HL-60 (cell line): ENCODE data around the gene AFF3.
"Not testable (repeated sequence)": the region's sequence is repeated elsewhere in the genome, so short reads cannot be mapped to it uniquely, and the experiment has no call there.

Experiments
- DNase-seq, 2 experiments: peaks; one replicate each; pipeline ENCODE4 v3.0.0-alpha.2; 2010 to 2020; ENCODE audit warnings: low read depth in 1 of 2, low spot score in 1 of 2
- H3K27ac ChIP-seq: fragments of 250-450 bp; sonication (Bioruptor Pico); replicated peaks from 2 replicates; pipeline ENCODE4 v1.5.1; 2020; ENCODE audit warnings: mild to moderate bottlenecking, moderate library complexity
- H3K27me3 ChIP-seq: fragments of 250-450 bp; sonication (Bioruptor Pico); 2 replicates; pipeline ENCODE4 v1.5.1; 2021; ENCODE audit warnings: mild to moderate bottlenecking, moderate library complexity; ENCODE audit not compliant: insufficient read depth, poor library complexity, severe bottlenecking
- H3K4me3 ChIP-seq: replicated peaks from 2 replicates; pipeline ENCODE4 v1.5.1; 2011; ENCODE audit warnings: mild to moderate bottlenecking, control low read depth, low read length; ENCODE audit not compliant: insufficient read depth
- CTCF ChIP-seq: IDR thresholded peaks from one replicate; pipeline ENCODE4 v1.5.1; 2011; ENCODE audit warnings: low read length, control low read depth, inconsistent platforms; ENCODE audit not compliant: insufficient read depth
- GABPA ChIP-seq: IDR thresholded peaks from 2 replicates; pipeline ENCODE4 v1.6.1; 2012; ENCODE audit warnings: low read depth
- POLR2AphosphoS5 ChIP-seq: IDR thresholded peaks from 2 replicates; pipeline ENCODE4 v1.6.1; 2012; ENCODE audit warnings: low read depth
- REST ChIP-seq: IDR thresholded peaks from 2 replicates; pipeline ENCODE4 v1.6.1; 2012; ENCODE audit warnings: low read depth; ENCODE audit not compliant: insufficient replicate concordance
- SPI1 ChIP-seq: IDR thresholded peaks from 2 replicates; pipeline ENCODE4 v1.6.1; 2012; ENCODE audit warnings: low read depth, mild to moderate bottlenecking, borderline replicate concordance

The AFF3 gene

GRCh38 chr2:100105678-100106054, 36.7 kb downstream of the AFF3 start:
- H3K27me3 ChIP-seq, result peaks cover 25% of the 10 kb centered on the region
- no peak for TF ChIP-seq CTCF
- TF ChIP-seq GABPA, result no peak
- no peak for TF ChIP-seq REST
- no peak for TF ChIP-seq SPI1
- TF ChIP-seq POLR2AphosphoS5, result no peak
- peak overlapping the region; percentile 50; the same call in 1 of the 2 replicates for H3K4me3 ChIP-seq
- no peak overlapping the region for H3K27ac ChIP-seq
- DNase-seq, result no peak

- Histone ChIP-seq H3K4me3 (peak overlapping the region; percentile 50), H3K27ac (no peak overlapping the region), H3K27me3 (peaks cover 23% of the 10 kb centered on the region)
- DNase-seq, result no peak
- TF ChIP-seq CTCF (no peak), POLR2AphosphoS5 (no peak), GABPA (no peak), REST (no peak), SPI1 (no peak)
These were observed 37.4 kb downstream of the AFF3 start for GRCh38 chr2:100104718-100105677.

GRCh38 chr2:100104265-100104664, 38.1 kb downstream of the AFF3 start:
- not testable (repeated sequence) for H3K27ac ChIP-seq, H3K4me3 ChIP-seq

GRCh38 chr2:100103527-100104252, 38.7 kb downstream of the AFF3 start:
- peaks cover 22% of the 10 kb centered on the region for H3K27me3 ChIP-seq
- not testable (repeated sequence) for DNase-seq, H3K4me3 ChIP-seq, H3K27ac ChIP-seq

More at GRCh38 chr2:100104265-100104664, 38.1 kb downstream of the AFF3 start:
- H3K27me3 ChIP-seq, result peaks cover 22% of the 10 kb centered on the region
- DNase-seq, result not testable (repeated sequence)

- peaks cover 22% of the 10 kb centered on the region for H3K27me3 ChIP-seq
- H3K4me3 ChIP-seq, DNase-seq, H3K27ac ChIP-seq: not testable (repeated sequence)
These were observed 39.8 kb downstream of the AFF3 start for GRCh38 chr2:100102466-100103180.

- not testable (repeated sequence) for H3K27me3 ChIP-seq, H3K4me3 ChIP-seq, DNase-seq, H3K27ac ChIP-seq
These were observed 43.5 kb downstream of the AFF3 start for GRCh38 chr2:100098855-100099254.

- DNase-seq, H3K27me3 ChIP-seq, H3K4me3 ChIP-seq, H3K27ac ChIP-seq: not testable (repeated sequence)
These were observed 44.6 kb downstream of the AFF3 start for GRCh38 chr2:100097611-100098294.
